Subcutaneous abdominal adipose tissue (tissue), 5 donors: ENCODE measurements around the gene PRPSAP1.
"Not testable (repeated sequence)": the region's sequence is repeated elsewhere in the genome, so short reads cannot be mapped to it uniquely, and the experiment has no call there.

ENCODE experiments used
- H3K27ac ChIP-seq: one replicate; pipeline ENCODE4 v1.7.0; 2013; ENCODE audit warnings: low read depth, mild to moderate bottlenecking, inconsistent platforms, low read length, moderate library complexity
- H3K27me3 ChIP-seq, 5 donors: one replicate each; pipeline ENCODE4 v1.7.0; 2013; ENCODE audit warnings: low read length in 5 of 5, inconsistent platforms in 1 of 5; ENCODE audit not compliant: control insufficient read depth in 5 of 5, insufficient read depth in 4 of 5
- H3K36me3 ChIP-seq, 5 donors: one replicate each; pipeline ENCODE4 v1.7.0; 2013; ENCODE audit warnings: low read length in 5 of 5; ENCODE audit not compliant: control insufficient read depth in 5 of 5, insufficient read depth in 5 of 5
- H3K4me1 ChIP-seq, 5 donors: one replicate each; pipeline ENCODE4 v1.7.0; 2013; ENCODE audit warnings: low read length in 5 of 5, mild to moderate bottlenecking in 3 of 5, moderate library complexity in 1 of 5; ENCODE audit not compliant: control insufficient read depth in 5 of 5, insufficient read depth in 5 of 5
- H3K4me3 ChIP-seq, 5 donors: one replicate each; pipeline ENCODE4 v1.7.0; 2013; ENCODE audit warnings: low read length in 5 of 5, low read depth in 1 of 5
- H3K9ac ChIP-seq, 5 donors: one replicate each; pipeline ENCODE4 v1.7.0; 2013; ENCODE audit warnings: low read length in 5 of 5, mild to moderate bottlenecking in 4 of 5, moderate library complexity in 3 of 5
- H3K9me3 ChIP-seq, 5 donors: one replicate each; pipeline ENCODE4 v1.7.0; 2013; ENCODE audit warnings: low read length in 5 of 5; ENCODE audit not compliant: control insufficient read depth in 5 of 5
- donor health status: healthy.
- donor health status: healthy.
- donor health status: healthy.
- donor health status: healthy.
- donor health status: healthy.

Gene PRPSAP1

GRCh38 chr17:76370261-76370993 lies 16.7 kb upstream of the PRPSAP1 start:
- H3K9ac ChIP-seq, result peak overlapping the region in 1 of 5 donors; percentile 88
- H3K4me1 ChIP-seq, result peaks cover 10 to 19% (median 15%) of the 10 kb centered on the region in 5 donors
- no peaks in the 10 kb centered on the region for H3K9me3 ChIP-seq
- no peaks in the 10 kb centered on the region for H3K36me3 ChIP-seq
- peak overlapping the region; percentile 55 for H3K27ac ChIP-seq
- peaks cover 0 to 2% (median 0%) of the 10 kb centered on the region in 5 donors for H3K27me3 ChIP-seq
- no peak overlapping the region for H3K4me3 ChIP-seq

DNA sequence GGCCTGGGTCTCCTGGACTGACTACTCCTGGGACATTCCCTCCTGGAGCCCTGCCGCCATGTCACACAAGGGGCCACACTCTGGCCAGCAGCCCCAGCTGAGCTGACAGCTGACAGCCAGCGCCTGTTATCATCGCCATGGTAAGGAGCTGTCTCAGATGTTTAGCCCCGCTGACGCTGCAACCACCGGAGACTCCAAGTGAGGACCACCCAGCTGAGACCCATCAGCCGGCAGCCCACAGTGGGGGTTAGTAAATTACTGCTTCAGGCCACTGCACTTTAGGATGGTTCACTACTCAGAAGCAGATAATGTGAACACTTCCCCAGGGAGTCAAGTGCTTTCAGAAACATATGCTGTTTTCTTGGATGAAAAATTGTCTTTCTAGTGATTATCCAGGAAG lies 16.1 kb upstream of the PRPSAP1 start:
- Histone ChIP-seq H3K9me3 (no peaks in the 10 kb centered on the region), H3K36me3 (no peaks in the 10 kb centered on the region), H3K27ac (peak overlapping the region; percentile 55), H3K4me3 (no peak overlapping the region), H3K27me3 (peaks cover 0 to 2% (median 0%) of the 10 kb centered on the region in 5 donors), H3K4me1 (peaks cover 10 to 19% (median 15%) of the 10 kb centered on the region in 5 donors), H3K9ac (no peak overlapping the region)

- Histone ChIP-seq H3K4me1 (peaks cover 10 to 19% (median 15%) of the 10 kb centered on the region in 5 donors), H3K27ac (no peak overlapping the region), H3K9me3 (no peaks in the 10 kb centered on the region), H3K27me3 (peaks cover 0 to 2% (median 0%) of the 10 kb centered on the region in 5 donors), H3K4me3 (no peak overlapping the region), H3K9ac (no peak overlapping the region), H3K36me3 (no peaks in the 10 kb centered on the region)
These were observed 15.7 kb upstream of the PRPSAP1 start for GRCh38 chr17:76369379-76369778.

DNA sequence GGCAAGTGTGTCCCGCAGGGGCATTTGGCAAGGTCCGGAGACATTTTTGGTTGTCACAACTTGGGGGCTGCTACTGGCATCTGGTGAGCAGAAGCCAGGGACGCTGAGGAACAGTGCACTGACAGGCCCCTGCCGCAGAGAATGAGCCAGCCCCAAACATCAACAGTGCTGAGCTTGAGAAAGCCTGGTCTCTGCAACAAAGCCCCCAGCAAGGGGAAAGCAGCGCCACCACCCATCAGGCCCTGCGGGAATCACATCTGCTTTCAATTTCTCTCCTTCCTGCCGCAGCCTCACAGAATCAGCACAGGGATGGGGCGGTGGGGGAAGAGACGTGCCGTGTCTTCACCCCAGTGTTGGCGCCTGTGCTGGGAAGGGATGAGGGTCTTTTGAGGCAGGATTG lies 14.8 kb upstream of the PRPSAP1 start:
- no peaks in the 10 kb centered on the region for H3K9me3 ChIP-seq
- H3K27ac ChIP-seq, result no peak overlapping the region
- H3K4me3 ChIP-seq, result peak overlapping the region in 1 of 5 donors; percentile 11
- no peaks in the 10 kb centered on the region for H3K36me3 ChIP-seq
- H3K4me1 ChIP-seq, result peaks cover 10 to 19% (median 15%) of the 10 kb centered on the region in 5 donors
- H3K9ac ChIP-seq, result no peak overlapping the region
- H3K27me3 ChIP-seq, result peaks cover 0 to 2% (median 0%) of the 10 kb centered on the region in 5 donors

DNA sequence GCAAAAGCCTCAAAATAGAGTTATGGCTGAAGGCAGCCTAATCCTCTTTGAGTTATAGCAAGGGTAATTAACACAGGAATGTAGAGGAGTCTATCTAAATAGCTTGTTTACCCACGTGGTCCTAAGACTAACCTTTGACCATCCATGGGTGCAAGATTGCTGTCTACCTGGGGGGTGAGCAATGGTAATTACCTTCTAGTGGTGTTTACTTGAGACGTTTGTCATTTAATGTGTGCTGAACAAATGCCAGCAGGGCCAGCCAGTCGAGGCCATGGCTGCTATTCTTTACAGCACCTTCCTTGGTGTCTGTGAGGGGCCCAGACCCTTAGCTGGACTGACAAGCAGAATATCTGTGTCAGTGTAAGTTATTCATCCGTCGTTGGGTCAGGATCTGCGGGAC lies 13.9 kb upstream of the PRPSAP1 start:
- H3K27ac ChIP-seq, result no peak overlapping the region
- no peak overlapping the region for H3K4me3 ChIP-seq
- no peak overlapping the region for H3K9ac ChIP-seq
- peaks cover 0 to 2% (median 0%) of the 10 kb centered on the region in 5 donors for H3K27me3 ChIP-seq
- no peaks in the 10 kb centered on the region for H3K36me3 ChIP-seq
- peaks cover 10 to 23% (median 15%) of the 10 kb centered on the region in 5 donors for H3K4me1 ChIP-seq
- no peaks in the 10 kb centered on the region for H3K9me3 ChIP-seq

- H3K9ac ChIP-seq, result no peak overlapping the region
- peaks cover 13 to 36% (median 28%) of the 10 kb centered on the region in 5 donors for H3K4me1 ChIP-seq
- no peaks in the 10 kb centered on the region for H3K9me3 ChIP-seq
- no peak overlapping the region for H3K4me3 ChIP-seq
- peaks cover 0 to 2% (median 0%) of the 10 kb centered on the region in 5 donors for H3K27me3 ChIP-seq
- H3K36me3 ChIP-seq, result no peaks in the 10 kb centered on the region
- H3K27ac ChIP-seq, result no peak overlapping the region
These were observed 12.5 kb upstream of the PRPSAP1 start for GRCh38 chr17:76366247-76366646.

GRCh38 chr17:76365256-76365903 lies 11.7 kb upstream of the PRPSAP1 start:
- Histone ChIP-seq H3K4me3 (no peak overlapping the region), H3K27me3 (no peaks in the 10 kb centered on the region), H3K9ac (no peak overlapping the region), H3K4me1 (peaks cover 7 to 31% (median 23%) of the 10 kb centered on the region in 5 donors), H3K27ac (no peak overlapping the region), H3K9me3 (no peaks in the 10 kb centered on the region), H3K36me3 (no peaks in the 10 kb centered on the region)

GRCh38 chr17:76363107-76363842 lies 9.6 kb upstream of the PRPSAP1 start:
- Histone ChIP-seq H3K4me1 (peaks cover 2 to 24% (median 21%) of the 10 kb centered on the region in 5 donors), H3K27ac (no peak overlapping the region), H3K27me3 (no peaks in the 10 kb centered on the region), H3K9ac (no peak overlapping the region), H3K36me3 (no peaks in the 10 kb centered on the region), H3K9me3 (no peaks in the 10 kb centered on the region), H3K4me3 (no peak overlapping the region)

DNA sequence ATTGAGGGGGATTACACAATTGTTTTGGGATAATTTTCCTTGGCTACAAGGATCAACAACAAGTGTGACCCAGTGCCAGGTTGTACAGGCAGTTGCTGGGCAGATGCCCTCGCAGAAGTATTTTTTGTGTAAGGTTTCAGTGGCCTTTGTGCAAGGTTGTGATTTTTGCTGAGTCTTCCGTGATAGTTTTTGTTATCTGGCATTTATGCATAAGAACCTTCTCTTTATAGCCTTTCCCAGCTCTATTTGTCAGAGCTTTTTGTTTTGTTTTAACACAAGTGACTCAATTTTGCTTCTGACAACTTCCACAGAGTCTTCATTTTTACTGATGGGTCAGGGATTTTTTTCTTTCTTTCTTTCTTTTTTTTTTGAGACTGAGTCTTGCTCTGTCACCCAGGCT lies 6.7 kb upstream of the PRPSAP1 start:
- H3K4me1 ChIP-seq, result peaks cover 2 to 24% (median 21%) of the 10 kb centered on the region in 5 donors
- H3K9ac ChIP-seq, result no peak overlapping the region
- peak overlapping the region; percentile 60 for H3K27ac ChIP-seq
- H3K9me3 ChIP-seq, result no peaks in the 10 kb centered on the region
- H3K27me3 ChIP-seq, result no peaks in the 10 kb centered on the region
- H3K4me3 ChIP-seq, result no peak overlapping the region
- no peaks in the 10 kb centered on the region for H3K36me3 ChIP-seq

DNA sequence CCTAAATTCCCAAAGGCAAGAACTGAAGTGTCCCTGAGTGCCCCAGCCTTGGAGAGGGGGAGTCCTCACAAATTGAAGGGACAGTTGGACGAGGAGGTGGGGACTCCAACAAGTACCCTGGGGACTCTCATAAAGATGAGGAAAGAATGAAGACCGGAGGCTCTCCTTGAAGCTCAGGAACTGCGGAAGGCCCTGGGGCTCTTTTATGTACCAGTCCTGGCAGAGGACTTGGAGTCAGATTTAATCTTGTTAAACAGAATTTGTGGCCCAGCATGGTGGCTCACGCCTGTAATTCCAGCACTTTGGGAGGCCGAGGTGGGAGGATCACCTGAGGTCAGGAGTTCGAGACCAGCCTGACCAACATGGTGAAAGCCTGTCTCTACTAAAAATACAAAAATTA lies 6.1 kb upstream of the PRPSAP1 start:
- not testable (repeated sequence) for H3K36me3 ChIP-seq, H3K27me3 ChIP-seq, H3K9me3 ChIP-seq, H3K9ac ChIP-seq, H3K4me3 ChIP-seq
- Histone ChIP-seq H3K4me1 (peaks cover 2 to 24% (median 21%) of the 10 kb centered on the region in 5 donors), H3K27ac (peak overlapping the region; percentile 60)
